K562 (cell line): ENCODE results near the gene SLC34A3. TPM values are rescaled to one million over a fixed set of nuclear protein-coding genes. Genes with fewer than 3 reads are reported as not detected.
"Not testable (repeated sequence)": the region's sequence is repeated elsewhere in the genome, so short reads cannot be mapped to it uniquely, and the experiment has no call there.

Source experiments
- ATAC-seq: fragments of 200-7000 bp; cut with Tn5 transposase; 3 replicates; pipeline ENCODE4 v1.9.1; 2020; ENCODE audit warnings: moderate library complexity
- BruUV-seq: library from RNA; stranded (reverse); fragments of 400-500 nt; replicated peaks from 2 replicates; lab custom pipeline; 2021; lab: Mats Ljungman, UMichigan
- CTCF ChIA-PET: fragments of 300-600 bp; formaldehyde crosslinking; extraction: SDS; loops from one replicate; lab custom pipeline; 2021; ENCODE audit warnings: low intra/inter-chr PET ratio; lab: Yijun Ruan, JAX
- POLR2A ChIA-PET: fragments of 300-600, 350-650 bp; sonication (Branson Sonifier 250); formaldehyde crosslinking; extraction: SDS; loops from one replicate; lab custom pipeline; 2021; ENCODE audit warnings: antibody characterized with exemption, inconsistent platforms; lab: Yijun Ruan, JAX
- DNase-seq, 4 experiments: peaks; one replicate each; pipeline versions ENCODE4 v3.0.0 to v3.0.0-alpha.2; 2011 to 2018; ENCODE audit warnings: low spot score in 3 of 4, mixed read lengths in 3 of 4; ENCODE audit errors: extremely low read depth in 1 of 4
- FAIRE-seq: peaks from 2 replicates; lab custom pipeline; 2011; peaks lifted over from hg19 to GRCh38; lab: Jason Lieb, UNC
- H2AFZ ChIP-seq: 2 replicates; pipeline ENCODE4 v1.6.0; 2011; ENCODE audit warnings: low read depth, low read length, control low read depth, inconsistent platforms
- H3K27ac ChIP-seq: fragments of 200-600 bp; 3 replicates; pipeline ENCODE4 v1.8.0; 2011; ENCODE audit warnings: low read depth, mild to moderate bottlenecking, control low read depth, inconsistent platforms, low read length, moderate library complexity, mixed read lengths; ENCODE audit errors: extremely low read depth
- H3K27me3 ChIP-seq, 2 experiments: fragments of 300-600 bp in 1 of 2; 2 replicates in 1 of 2; 3 replicates in 1 of 2; pipeline versions ENCODE4 v1.6.0 to v1.8.0; 2011; ENCODE audit warnings: inconsistent platforms in 2 of 2, low read length in 2 of 2, mild to moderate bottlenecking in 1 of 2, mixed read lengths in 1 of 2, moderate library complexity in 1 of 2; ENCODE audit not compliant: control insufficient read depth in 2 of 2, insufficient read depth in 2 of 2
- H3K36me3 ChIP-seq: fragments of 300-600 bp; 3 replicates; pipeline ENCODE4 v1.8.0; 2011; ENCODE audit warnings: mild to moderate bottlenecking, low read length, inconsistent platforms; ENCODE audit not compliant: control insufficient read depth, insufficient read depth
- H3K4me1 ChIP-seq, 2 experiments: fragments of 200-600 bp in 1 of 2; replicated peaks in 1 of 2; 2 replicates in 1 of 2; 3 replicates in 1 of 2; pipeline versions ENCODE4 v1.5.1 to v1.8.0; 2011; ENCODE audit warnings: inconsistent platforms in 2 of 2, low read length in 2 of 2, mild to moderate bottlenecking in 1 of 2, mixed read lengths in 1 of 2, moderate library complexity in 1 of 2; ENCODE audit not compliant: control insufficient read depth in 2 of 2, insufficient read depth in 2 of 2
- H3K4me2 ChIP-seq: 2 replicates; pipeline ENCODE4 v1.6.1; 2011; ENCODE audit warnings: low read length, control low read depth, inconsistent platforms, mixed read lengths; ENCODE audit not compliant: insufficient read depth
- H3K4me3 ChIP-seq: fragments of 200-600 bp; sonication (generic), shearing (Covaris generic); 2 replicates; pipeline ENCODE4 v1.5.1; 2016; ENCODE audit warnings: control low read depth, inconsistent platforms
- H3K79me2 ChIP-seq: fragments of 200-600 bp; 3 replicates; pipeline ENCODE4 v1.8.0; 2011; ENCODE audit warnings: low read length, inconsistent platforms; ENCODE audit not compliant: control insufficient read depth, insufficient read depth
- H3K9ac ChIP-seq, 2 experiments: 2 replicates each; pipeline versions ENCODE4 v1.6.0 to v1.6.1; 2011; ENCODE audit warnings: low read depth in 2 of 2, low read length in 2 of 2, control low read depth in 1 of 2, inconsistent platforms in 1 of 2, mild to moderate bottlenecking in 1 of 2, mixed read lengths in 1 of 2; ENCODE audit not compliant: insufficient read depth in 1 of 2
- H3K9me1 ChIP-seq: one replicate; pipeline ENCODE4 v1.6.0; 2011; ENCODE audit warnings: inconsistent platforms, mild to moderate bottlenecking, low read length, moderate library complexity; ENCODE audit not compliant: control insufficient read depth, insufficient read depth
- H3K9me3 ChIP-seq: replicated peaks from 2 replicates; pipeline ENCODE4 v1.5.1; 2011; ENCODE audit warnings: low read depth, low read length, inconsistent platforms; ENCODE audit not compliant: control insufficient read depth, insufficient read depth
- H4K20me1 ChIP-seq: replicated peaks from 2 replicates; pipeline ENCODE4 v1.6.1; 2011; ENCODE audit warnings: low read length, inconsistent platforms, mixed read lengths; ENCODE audit not compliant: control insufficient read depth, insufficient read depth
- CCNT2 ChIP-seq: IDR thresholded peaks from 2 replicates; pipeline ENCODE4 v1.6.1; 2011; ENCODE audit warnings: borderline replicate concordance, low read depth, mild to moderate bottlenecking, moderate library complexity, mixed read lengths, low read length; ENCODE audit not compliant: insufficient read length; ENCODE audit errors: extremely low read depth
- FIP1L1 ChIP-seq: fragments of 200-400 bp; formaldehyde crosslinking; IDR thresholded peaks from 2 replicates; pipeline ENCODE4 v1.6.1; 2018; ENCODE audit warnings: mild to moderate bottlenecking, low read depth, low read length; ENCODE audit not compliant: poor library complexity, severe bottlenecking
- KDM5B ChIP-seq: fragments of 200-600 bp; sonication (generic); IDR thresholded peaks from 2 replicates; pipeline ENCODE4 v1.6.1; 2012; ENCODE audit warnings: low read depth, mild to moderate bottlenecking, moderate library complexity, low read length, control low read depth, inconsistent platforms; ENCODE audit not compliant: insufficient replicate concordance
- PHF8 ChIP-seq: fragments of 200-600 bp; sonication (generic); IDR thresholded peaks from 2 replicates; pipeline ENCODE4 v1.6.1; 2012; ENCODE audit warnings: mixed run types, mild to moderate bottlenecking, inconsistent platforms, low read length, moderate library complexity, borderline replicate concordance
- POLR2AphosphoS5 ChIP-seq: IDR thresholded peaks from 2 replicates; pipeline ENCODE4 v1.6.1; 2011; ENCODE audit warnings: mild to moderate bottlenecking, low read depth, low read length, moderate library complexity; ENCODE audit not compliant: control insufficient read depth, insufficient read depth
- POLR2G ChIP-seq: fragments of 200-400 bp; formaldehyde crosslinking; IDR thresholded peaks from 2 replicates; pipeline ENCODE4 v1.6.1; 2017; ENCODE audit warnings: low read depth, mild to moderate bottlenecking, antibody characterized with exemption, low read length, moderate library complexity
- RBFOX2 ChIP-seq: fragments of 200-400 bp; formaldehyde crosslinking; IDR thresholded peaks from 2 replicates; pipeline ENCODE4 v1.6.1; 2017; ENCODE audit warnings: low read depth, mild to moderate bottlenecking, low read length, moderate library complexity
- STAG1 ChIP-seq: sonication (generic); formaldehyde crosslinking; IDR thresholded peaks from 2 replicates; pipeline ENCODE4 v1.5.0; 2020; ENCODE audit warnings: missing genetic modification reagents, borderline replicate concordance
- ZFX ChIP-seq: sonication (generic); formaldehyde crosslinking; IDR thresholded peaks from 2 replicates; pipeline ENCODE4 v1.8.0; 2022; ENCODE audit warnings: mild to moderate bottlenecking, missing genetic modification reagents, moderate library complexity
- ZNF707 ChIP-seq: fragments of 250-450 bp; sonication (Bioruptor Pico); conservative IDR thresholded peaks from 2 replicates; pipeline ENCODE4 v1.8.0; 2022; ENCODE audit warnings: inconsistent platforms, mild to moderate bottlenecking, moderate library complexity
- WGBS: fragments of 100-300 bp; shearing (Covaris generic); methylation state at CpG from one replicate; pipeline ENCODE4 v1.1.6; 2016; ENCODE audit warnings: low coverage, mixed read lengths; ENCODE audit not compliant: insufficient coverage; ENCODE audit errors: missing lambda C conversion rate; 5-methylcytosine and 5-hydroxymethylcytosine counted together
- in situ Hi-C: fragments of 300-500 bp; cut with MboI; formaldehyde crosslinking; loops from 4 replicates; pipeline ENCODE4 v1.15.0; 2018; ENCODE audit warnings: inconsistent platforms, mixed read lengths
- intact Hi-C: fragments of 100-400 bp; cut with micrococcal nuclease; formaldehyde crosslinking; loops from 2 replicates; pipeline ENCODE4 v1.14.2; 2022
- polyA plus RNA-seq, 8 experiments: library from polyadenylated mRNA; depleted of rRNA in 4 of 8; stranded (reverse) in 5 of 8; unstranded in 3 of 8; fragments of >200 nt; fragmentation: Nextera tagmentation in 2 of 8; fragmentation: Illumina TruSeq in 1 of 8; extraction: Ambion mirVana in 2 of 8; extraction: Trizol in 1 of 8; gene quantifications; 2 replicates each; pipeline versions ENCODE4 v1.2.1 to v1.2.3, GENCODE V29; 2011 to 2014; ENCODE audit warnings: inconsistent platforms in 1 of 8, missing spikeins in 1 of 8
- total RNA-seq, 7 experiments: library from RNA; depleted of rRNA in 6 of 7; stranded (reverse); fragments of >200 nt in 6 of 7; fragmentation: Illumina TruSeq in 2 of 7; extraction: Trizol in 2 of 7; gene quantifications; 2 replicates each; pipeline versions ENCODE4 v1.2.1 to v1.2.3, GENCODE V29; 2011 to 2021; ENCODE audit warnings: low replicate concordance in 1 of 7
- TF ChIP-seq, protein P1 (sequence below): sonication (generic); formaldehyde crosslinking; IDR thresholded peaks from 2 replicates; pipeline ENCODE4 v1.8.0; 2022; ENCODE audit warnings: mild to moderate bottlenecking, missing genetic modification reagents

The SLC34A3 gene
- total and polyA plus RNA-seq, 9 of the 15 experiments (the other 6 are each of a cell fraction or from before 2014, with no cell fraction given): not detected

DNA sequence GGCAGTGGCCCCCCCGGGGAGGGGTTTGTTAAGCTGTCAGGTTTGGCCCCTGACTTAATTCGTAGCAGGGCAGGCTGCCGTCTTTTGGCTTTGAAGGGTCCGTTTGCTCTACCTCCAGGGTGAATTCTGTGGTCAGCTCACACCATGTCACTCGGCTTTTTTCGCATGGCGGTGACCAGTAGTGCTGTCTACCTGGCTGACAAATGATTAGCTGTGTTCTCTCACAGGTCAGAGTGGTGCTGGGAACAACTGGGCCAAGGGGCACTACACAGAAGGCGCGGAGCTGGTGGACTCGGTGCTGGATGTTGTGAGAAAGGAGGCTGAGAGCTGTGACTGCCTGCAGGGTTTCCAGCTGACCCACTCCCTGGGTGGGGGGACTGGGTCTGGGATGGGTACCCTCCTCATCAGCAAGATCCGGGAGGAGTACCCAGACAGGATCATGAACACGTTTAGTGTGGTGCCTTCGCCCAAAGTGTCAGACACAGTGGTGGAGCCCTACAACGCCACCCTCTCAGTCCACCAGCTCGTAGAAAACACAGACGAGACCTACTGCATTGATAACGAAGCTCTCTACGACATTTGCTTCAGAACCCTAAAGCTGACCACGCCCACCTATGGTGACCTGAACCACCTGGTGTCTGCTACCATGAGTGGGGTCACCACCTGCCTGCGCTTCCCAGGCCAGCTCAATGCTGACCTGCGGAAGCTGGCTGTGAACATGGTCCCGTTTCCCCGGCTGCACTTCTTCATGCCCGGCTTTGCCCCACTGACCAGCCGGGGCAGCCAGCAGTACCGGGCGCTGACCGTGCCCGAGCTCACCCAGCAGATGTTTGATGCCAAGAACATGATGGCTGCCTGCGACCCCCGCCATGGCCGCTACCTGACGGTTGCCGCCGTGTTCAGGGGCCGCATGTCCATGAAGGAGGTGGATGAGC is 11.8 kb downstream of the SLC34A3 start (continued):
- peak; percentile 61; the same call in 1 of the 2 replicates for TF ChIP-seq ZNF707 (CRISPR knock-in tag)
- TF ChIP-seq STAG1 (CRISPR knock-in tag): no peak

DNA sequence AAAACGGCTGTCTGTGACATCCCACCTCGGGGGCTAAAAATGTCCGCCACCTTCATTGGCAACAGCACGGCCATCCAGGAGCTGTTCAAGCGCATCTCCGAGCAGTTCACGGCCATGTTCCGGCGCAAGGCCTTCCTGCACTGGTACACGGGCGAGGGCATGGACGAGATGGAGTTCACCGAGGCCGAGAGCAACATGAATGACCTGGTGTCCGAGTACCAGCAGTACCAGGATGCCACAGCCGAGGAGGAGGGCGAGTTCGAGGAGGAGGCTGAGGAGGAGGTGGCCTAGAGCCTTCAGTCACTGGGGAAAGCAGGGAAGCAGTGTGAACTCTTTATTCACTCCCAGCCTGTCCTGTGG is 12.5 kb downstream of the SLC34A3 start:
- H3K9me3 ChIP-seq, ATAC-seq, DNase-seq, H3K4me3 ChIP-seq, H3K27me3 ChIP-seq, H3K27ac ChIP-seq, CTCF ChIA-PET, H3K9me1 ChIP-seq, H2AFZ ChIP-seq: not testable (repeated sequence)
- FAIRE-seq: peak; percentile 29
- peaks cover 24 to 85% of the 10 kb centered on the region in 2 experiments; a peak in 4 of 5 replicates for H3K4me1 ChIP-seq
- intact Hi-C loops: loop anchor here (5.0 to 10.0 kb wide), 2 partner anchors 59 to 458 kb away; partner anchors contain the start of gene NRARP
- POLR2A ChIA-PET: interaction anchor here (0.6 to 6.5 kb wide), 19 partner anchors 11 to 869 kb away, joined by 3 to 221 read pairs (median 4); partner anchors contain the start of genes ANAPC2, CARD9, EXD3 and NELFB
- TSS peak; percentile 71 for BruUV-seq
- peaks cover 53% of the 10 kb centered on the region for H3K79me2 ChIP-seq
- peak; percentile 5 for TF ChIP-seq KDM5B
- TF ChIP-seq ZFX (CRISPR knock-in tag): peak; percentile 43
- peak; percentile 39 for TF ChIP-seq FIP1L1
- TF ChIP-seq POLR2G: peak; percentile 79
- TF ChIP-seq POLR2AphosphoS5: 0 out of 2 replicates have a peak, but pooled peaks have one; percentile 5
- TF ChIP-seq, protein P1, sequence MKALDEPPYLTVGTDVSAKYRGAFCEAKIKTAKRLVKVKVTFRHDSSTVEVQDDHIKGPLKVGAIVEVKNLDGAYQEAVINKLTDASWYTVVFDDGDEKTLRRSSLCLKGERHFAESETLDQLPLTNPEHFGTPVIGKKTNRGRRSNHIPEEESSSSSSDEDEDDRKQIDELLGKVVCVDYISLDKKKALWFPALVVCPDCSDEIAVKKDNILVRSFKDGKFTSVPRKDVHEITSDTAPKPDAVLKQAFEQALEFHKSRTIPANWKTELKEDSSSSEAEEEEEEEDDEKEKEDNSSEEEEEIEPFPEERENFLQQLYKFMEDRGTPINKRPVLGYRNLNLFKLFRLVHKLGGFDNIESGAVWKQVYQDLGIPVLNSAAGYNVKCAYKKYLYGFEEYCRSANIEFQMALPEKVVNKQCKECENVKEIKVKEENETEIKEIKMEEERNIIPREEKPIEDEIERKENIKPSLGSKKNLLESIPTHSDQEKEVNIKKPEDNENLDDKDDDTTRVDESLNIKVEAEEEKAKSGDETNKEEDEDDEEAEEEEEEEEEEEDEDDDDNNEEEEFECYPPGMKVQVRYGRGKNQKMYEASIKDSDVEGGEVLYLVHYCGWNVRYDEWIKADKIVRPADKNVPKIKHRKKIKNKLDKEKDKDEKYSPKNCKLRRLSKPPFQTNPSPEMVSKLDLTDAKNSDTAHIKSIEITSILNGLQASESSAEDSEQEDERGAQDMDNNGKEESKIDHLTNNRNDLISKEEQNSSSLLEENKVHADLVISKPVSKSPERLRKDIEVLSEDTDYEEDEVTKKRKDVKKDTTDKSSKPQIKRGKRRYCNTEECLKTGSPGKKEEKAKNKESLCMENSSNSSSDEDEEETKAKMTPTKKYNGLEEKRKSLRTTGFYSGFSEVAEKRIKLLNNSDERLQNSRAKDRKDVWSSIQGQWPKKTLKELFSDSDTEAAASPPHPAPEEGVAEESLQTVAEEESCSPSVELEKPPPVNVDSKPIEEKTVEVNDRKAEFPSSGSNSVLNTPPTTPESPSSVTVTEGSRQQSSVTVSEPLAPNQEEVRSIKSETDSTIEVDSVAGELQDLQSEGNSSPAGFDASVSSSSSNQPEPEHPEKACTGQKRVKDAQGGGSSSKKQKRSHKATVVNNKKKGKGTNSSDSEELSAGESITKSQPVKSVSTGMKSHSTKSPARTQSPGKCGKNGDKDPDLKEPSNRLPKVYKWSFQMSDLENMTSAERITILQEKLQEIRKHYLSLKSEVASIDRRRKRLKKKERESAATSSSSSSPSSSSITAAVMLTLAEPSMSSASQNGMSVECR (CRISPR knock-in tag): peak; percentile 38; the same call in 1 of the 2 replicates
- TF ChIP-seq RBFOX2: peak; percentile 76
- TF ChIP-seq PHF8: peak; percentile 11; the same call in 1 of the 2 replicates
- TF ChIP-seq CCNT2: peak; percentile 4
- H3K4me2 ChIP-seq: peak overlapping the region; percentile 47
- peaks cover 30% of the 10 kb centered on the region for H3K36me3 ChIP-seq
- in situ Hi-C loops: loop anchor here (25.0 kb wide), 1 partner anchor 456 kb away; the partner anchor contains the start of genes CCDC183 and TMEM141
- H3K9ac ChIP-seq: peak overlapping the region in 1 of 2 experiments; percentile 100; a peak in 2 of 4 replicates
- 89% methylated on average over 9 of the region's 18 CpGs for WGBS
- H4K20me1 ChIP-seq: peaks cover 30% of the 10 kb centered on the region
